AG09319 (cell line): ENCODE measurements around the gene ABHD5.

Experiments
- DNase-seq: peaks from one replicate; pipeline ENCODE4 v3.0.0-alpha.2; 2010; ENCODE audit warnings: low read depth; ENCODE audit errors: extremely low read depth
- TF ChIP-seq, protein P1 (sequence below): IDR thresholded peaks from 2 replicates; pipeline ENCODE4 v1.5.1; 2011; ENCODE audit warnings: low read depth, mild to moderate bottlenecking, inconsistent platforms, low read length, moderate library complexity

ABHD5 gene

DNA sequence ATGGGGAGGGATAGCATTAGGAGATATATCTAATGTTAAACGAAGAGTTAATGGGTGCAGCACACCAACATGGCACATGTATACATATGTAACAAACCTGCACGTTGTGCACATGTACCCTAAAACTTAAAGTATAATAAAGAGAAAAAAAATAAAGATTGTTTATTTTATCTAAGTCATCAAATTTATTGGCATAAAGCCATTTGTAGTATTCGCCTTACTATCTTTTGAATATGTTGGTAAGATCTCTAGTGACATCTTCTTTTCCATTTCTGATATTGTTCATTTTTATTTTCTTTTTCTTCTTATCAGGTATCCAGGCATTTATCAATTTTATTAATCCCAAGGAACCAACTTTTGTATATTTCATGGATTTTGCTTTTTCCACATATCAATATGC lies 5.8 kb upstream of the ABHD5 start:
- TF ChIP-seq, protein P1, sequence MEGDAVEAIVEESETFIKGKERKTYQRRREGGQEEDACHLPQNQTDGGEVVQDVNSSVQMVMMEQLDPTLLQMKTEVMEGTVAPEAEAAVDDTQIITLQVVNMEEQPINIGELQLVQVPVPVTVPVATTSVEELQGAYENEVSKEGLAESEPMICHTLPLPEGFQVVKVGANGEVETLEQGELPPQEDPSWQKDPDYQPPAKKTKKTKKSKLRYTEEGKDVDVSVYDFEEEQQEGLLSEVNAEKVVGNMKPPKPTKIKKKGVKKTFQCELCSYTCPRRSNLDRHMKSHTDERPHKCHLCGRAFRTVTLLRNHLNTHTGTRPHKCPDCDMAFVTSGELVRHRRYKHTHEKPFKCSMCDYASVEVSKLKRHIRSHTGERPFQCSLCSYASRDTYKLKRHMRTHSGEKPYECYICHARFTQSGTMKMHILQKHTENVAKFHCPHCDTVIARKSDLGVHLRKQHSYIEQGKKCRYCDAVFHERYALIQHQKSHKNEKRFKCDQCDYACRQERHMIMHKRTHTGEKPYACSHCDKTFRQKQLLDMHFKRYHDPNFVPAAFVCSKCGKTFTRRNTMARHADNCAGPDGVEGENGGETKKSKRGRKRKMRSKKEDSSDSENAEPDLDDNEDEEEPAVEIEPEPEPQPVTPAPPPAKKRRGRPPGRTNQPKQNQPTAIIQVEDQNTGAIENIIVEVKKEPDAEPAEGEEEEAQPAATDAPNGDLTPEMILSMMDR, result no peak
- DNase-seq, result no peak

DNA sequence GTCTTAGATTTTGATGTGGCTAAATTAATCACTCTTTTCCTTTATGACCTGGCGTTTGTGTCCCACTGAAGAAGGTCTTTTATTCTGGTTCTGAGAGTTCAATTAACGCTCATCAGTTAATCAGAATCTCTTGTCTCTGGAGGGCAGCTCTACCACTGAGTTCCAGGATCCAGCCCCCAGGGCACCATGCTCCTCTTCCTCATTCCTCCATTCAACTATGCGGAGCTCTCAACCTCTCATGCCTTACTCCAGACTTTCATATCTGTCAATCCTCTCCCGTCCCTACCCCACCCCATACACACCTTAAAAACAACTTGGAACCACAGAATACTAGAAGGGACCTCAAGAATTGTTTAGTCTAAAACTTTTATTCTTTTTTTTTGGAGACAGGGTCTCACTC lies 4.8 kb upstream of the ABHD5 start:
- TF ChIP-seq, protein P1, result no peak
- DNase-seq, result no peak

DNA sequence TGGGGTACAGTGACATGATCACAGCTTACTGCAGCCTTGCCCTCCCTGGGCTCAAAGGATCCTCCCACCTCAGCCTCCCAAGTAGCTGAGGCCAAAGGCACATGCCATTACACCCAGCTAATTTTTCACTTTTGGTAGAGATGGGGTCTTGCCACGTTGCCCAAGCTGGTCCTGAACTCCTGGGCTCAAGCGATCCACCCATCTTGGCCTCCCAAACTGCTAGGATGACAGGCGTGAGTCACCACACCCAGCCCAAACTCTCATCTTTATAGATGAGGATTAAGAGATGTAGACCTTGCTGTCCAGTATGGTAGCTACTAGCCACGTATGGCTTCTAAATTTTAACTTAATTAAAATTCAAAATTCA lies 4.4 kb upstream of the ABHD5 start:
- no peak for DNase-seq
- TF ChIP-seq, protein P1, result no peak

DNA sequence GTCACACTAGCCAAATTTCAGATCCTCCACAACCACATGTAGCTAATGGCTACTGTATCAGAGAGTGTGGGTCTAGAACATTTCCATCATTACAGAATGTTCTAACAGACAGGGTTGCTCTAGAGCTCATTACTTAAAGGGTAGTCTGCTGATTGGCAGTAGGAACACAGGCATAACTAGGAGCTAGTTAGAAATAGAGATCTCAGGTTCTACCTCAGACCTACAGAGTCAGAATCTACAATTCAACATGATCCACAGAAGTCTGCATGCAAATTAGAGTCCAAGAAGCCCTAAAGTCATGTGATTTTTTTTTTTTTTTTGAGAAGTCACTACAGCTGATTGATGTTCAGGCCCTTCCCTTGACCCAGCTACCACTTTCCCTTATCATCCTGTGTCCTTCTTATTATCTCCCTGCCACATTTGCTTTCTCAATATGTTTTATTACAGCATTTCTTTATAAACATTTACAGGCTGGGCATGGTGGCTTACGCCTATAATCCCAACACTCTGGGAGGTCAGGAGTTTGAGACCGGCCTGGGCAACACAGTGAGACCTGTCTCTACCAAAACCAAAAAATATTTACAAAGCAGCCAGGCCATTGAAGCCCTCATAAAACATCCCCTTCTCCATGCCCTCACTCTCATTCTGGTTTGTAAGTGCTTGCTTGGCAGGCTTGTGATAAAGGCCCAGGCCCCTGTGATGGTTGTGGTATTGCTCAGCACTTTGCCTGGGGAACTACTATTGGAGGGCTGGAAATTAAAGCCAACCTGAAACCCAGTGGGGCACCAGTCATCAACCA lies 3.8 kb upstream of the ABHD5 start:
- TF ChIP-seq, protein P1, result no peak
- no peak for DNase-seq

DNA sequence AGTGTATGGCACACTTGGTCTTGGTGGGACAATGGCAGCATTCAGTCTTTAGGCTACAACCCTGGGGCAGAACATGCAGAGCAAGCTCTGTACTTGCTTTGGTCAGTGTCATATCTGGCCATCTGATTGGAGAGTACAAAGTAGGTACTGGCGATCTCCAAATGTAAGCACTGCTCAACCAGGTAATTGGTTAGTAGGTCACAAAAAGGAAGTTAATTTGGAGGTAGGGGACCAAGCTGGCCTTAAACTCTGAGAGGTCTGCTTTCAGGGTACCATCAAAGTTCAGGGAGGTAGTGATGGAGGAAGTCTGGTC lies 3.3 kb upstream of the ABHD5 start:
- no peak for DNase-seq
- TF ChIP-seq, protein P1, result no peak

DNA sequence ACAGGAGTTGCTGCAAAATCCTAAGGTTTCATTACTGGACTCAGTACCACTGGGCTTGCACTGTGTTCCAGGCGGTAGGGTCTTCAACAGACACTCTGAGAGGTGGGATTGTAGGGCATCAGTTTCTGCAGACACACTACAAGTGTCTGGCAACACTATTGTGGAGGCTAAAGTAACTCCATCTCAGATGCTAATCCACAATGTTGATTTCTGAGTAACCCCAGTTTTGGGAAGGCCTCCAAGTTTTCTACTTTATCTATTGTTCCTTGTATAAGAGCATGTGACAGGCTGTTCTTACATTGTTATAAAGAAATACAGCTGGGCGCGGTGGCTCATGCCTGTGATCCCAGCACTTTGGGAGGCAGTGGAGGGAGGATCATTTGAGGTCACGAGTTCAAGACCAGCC lies 2.5 kb upstream of the ABHD5 start:
- TF ChIP-seq, protein P1, result no peak
- no peak for DNase-seq

DNA sequence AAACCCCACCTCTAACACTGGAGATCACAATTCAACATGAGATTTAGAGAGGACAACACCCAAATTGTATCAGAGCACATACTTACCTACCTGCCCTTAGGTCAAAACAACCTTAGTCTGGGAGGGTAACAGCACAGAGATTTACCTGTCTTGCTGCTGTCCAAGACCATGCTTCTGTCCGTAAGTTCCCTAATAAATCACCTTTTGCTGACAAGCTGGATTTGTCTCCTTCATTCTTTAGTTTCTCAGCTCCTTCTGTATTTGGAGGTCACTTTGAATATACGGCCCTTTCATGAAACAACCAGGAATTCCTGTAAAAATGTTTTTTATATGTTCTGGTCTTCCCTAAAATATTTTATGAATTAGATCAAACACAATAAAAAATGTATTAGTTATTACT lies 1.6 kb upstream of the ABHD5 start:
- TF ChIP-seq, protein P1, result no peak
- DNase-seq, result no peak
